Endothelial cell of hepatic sinusoid (primary cell): ENCODE measurements around the gene NDUFC2.
"Not testable (repeated sequence)": the region's sequence is repeated elsewhere in the genome, so short reads cannot be mapped to it uniquely, and the experiment has no call there.

ENCODE experiments used
- in situ Hi-C: cut with HindIII; loops from 2 replicates; pipeline ENCODE4 v1.10.0; 2017; ENCODE audit warnings: low sequenced_read_pairs

Gene NDUFC2

GRCh38 chr11:78079232-78080083 is at the start of gene NDUFC2:
Gene NDUFC2, minus strand, starts transcription at chr11:78079862. Its CDS starts 118 bp downstream, at chr11:78079744.
- in situ Hi-C loops: no loop called here

DNA sequence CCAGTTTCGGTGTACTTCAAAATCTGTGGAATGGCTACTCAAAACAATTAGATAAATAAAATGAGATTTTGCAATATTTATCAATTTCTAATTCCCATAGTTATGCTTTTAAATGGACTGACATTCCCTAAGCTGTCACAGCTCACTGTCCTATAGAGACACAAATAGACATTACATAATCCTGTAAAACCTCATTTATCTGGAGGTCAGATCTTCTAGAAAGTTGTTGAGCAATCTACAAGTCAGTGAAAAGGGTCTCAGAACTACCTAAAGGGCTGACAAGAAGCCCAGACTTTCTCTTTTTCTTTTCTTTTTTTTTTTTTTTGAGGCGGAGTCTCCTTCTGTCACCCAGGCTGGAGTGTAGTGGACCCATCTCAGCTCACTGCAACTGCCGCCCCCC is 47.7 kb upstream of the NDUFC2 start:
- in situ Hi-C loops: no loop called here

DNA sequence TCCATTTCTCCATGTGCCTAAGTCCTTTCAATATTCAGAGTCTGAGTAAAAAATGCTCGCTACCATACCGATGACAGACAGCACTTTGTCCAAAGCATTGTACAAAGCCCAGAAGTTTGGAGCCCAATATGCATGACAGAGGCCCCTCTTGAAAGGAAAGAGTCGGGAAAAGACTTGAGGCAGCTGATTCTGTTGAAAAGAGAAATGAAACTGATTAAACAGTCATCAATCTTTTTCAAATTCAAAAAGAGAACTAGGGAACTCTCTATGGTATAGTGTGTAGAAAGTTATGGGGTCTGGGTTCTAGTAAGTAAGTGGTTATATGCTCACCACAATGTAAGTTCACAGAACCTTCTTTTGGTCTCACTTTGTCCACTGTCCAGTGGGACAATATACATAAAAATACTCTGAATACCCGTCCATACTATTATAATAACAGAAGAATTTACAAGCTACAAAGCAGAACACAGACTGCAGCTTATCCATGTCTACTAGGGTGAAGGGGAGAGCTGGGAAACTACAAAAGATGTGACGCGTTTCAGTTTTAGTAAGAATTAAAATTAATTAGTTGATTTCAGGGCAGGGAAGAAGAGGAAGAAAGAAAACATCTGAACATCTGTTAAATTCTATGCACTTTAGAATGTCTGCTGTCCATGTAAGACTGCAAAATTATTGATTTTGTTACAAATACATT is 33.1 kb upstream of the NDUFC2 start:
- in situ Hi-C loops: no loop called here

DNA sequence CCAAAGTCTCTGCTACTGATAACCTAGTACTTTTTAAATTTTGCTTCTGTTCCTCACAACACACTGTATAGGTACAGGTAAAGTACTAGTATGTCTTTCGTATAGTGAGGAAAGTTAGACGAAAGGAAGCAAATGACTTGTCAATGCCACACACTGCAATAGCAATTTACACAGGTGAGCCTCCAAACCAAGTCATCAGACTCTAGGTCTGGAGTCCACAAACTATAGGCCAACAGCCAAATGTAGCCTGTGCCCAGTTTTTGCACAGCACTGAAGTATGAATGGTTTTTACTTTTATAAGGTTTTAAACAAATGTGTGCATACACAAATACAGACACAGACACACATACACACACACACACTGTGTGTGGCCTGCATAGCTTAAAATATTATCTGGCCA is 31.6 kb upstream of the NDUFC2 start:
- in situ Hi-C loops: no loop called here

- in situ Hi-C loops: no loop called here
Measured at GRCh38 chr11:78110830-78111229, 31.2 kb upstream of the NDUFC2 start.

GRCh38 chr11:78110351-78110750 is 30.7 kb upstream of the NDUFC2 start:
- in situ Hi-C loops: no loop called here

DNA sequence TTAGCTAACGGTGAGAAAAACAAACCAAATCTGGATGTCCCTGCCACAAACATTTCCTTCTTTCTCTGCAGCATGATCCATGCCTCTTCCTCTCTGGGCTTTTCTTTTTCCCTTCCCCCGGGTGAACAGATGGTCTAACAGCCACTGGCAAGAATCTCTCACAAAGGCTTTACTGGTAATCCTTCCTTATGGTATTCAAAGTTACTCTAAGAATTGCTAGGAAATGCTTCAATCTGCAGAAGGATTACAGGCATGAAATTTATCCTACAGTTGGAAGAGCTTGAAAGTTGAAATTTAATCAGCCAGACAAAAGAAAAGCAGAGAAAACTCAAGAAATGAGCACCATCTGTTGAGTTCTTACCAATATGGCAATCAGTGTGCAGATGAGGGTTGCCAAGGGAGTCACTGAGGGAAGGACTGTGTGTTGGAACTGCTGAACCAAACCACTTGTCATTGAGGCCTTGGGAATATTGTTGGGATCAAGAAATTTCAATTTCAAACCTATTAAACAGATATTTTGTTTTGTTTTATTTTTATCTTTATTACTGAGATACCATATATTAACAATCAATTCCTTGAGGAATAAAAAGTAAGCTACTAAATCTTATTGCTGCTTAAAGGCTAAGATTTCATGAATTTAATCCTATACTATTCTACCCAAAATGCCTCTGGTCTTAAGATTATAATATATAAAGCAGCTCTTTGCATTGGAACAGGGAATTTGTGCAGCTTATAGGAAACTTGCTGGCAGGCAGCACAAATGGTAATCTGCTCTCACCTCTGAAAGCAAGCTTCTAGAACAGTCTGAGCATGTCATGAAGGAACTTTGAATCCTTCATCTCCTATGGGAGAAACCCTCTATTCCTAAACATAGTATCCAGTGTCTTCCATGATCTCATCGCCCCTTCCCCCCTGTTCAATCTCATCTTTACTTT is 29.7 kb upstream of the NDUFC2 start:
- in situ Hi-C loops: no loop called here

DNA sequence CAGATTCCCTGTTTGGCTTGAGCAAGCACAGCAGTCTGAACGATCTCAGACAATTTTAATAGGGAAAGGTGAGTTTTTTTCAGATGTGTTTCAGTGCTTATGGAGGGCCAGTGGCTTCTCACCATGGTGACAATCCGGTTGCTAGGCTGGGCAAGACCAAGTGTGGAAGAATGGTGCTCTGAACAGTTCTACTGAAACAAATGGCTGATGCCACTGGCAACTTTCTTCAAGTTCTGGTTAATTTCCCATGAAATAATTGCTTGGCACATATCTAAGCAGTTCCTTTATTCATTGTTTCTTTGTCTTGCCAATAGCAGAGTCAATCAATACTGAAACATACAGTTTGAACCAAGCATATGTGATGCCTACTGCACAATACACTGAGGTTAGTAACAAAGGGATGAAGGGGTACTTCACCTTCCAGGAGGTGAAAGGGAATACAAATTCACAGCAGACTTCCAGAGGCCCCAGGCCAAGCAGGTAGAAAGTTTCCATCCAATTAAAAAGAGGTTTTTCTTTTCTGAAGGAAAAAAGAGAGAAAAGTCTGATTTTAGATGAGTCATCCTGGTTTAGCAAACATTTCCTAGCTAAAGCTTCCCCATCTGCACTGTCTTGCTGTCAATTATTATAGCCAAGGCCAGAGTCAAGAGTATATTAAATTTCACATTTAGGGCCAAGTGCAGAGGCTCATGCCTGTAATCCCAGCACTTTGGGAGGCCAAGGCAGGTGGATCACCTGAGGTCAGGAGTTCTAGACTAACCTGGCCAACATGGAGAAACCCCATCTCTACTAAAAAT is 21.2 kb upstream of the NDUFC2 start:
- in situ Hi-C loops: no loop called here

DNA sequence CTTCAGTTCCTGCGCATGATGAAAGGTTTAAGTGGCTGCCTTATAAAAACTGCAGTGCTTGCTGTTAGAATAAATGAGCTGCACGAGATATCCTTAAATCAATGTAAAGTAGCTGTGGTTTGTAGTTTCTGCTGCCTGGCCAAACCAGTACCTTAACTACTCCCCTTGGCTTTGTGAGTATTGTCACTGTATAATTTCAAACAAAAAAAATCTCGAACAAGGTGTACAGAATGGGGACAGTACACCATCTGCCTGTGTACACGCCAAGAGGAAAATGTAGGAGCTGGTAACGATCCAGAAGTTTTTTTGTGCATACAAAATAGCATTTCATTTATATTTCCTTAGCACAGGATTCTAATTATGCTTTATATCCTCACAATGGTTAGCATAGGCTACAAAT is 20.6 kb upstream of the NDUFC2 start:
- in situ Hi-C loops: no loop called here

DNA sequence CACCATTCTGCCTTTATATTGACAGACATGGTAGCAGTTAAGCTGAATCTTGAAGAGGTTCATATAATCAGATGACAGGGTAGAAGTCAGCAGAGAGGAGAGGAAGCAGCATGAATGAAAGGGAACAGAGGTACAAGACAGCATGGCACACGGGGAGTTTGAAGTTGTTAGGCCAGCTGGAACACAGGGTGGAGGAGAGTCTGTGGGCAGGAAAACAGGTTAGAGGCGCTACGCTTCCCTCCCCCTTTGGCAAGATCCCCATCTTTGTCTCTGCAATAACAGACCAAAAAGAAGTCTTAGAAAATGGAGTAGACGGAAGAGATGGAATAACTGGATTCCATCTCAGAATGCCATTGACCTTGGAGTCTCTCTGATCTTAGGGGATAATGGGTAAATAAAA is 20.0 kb upstream of the NDUFC2 start:
- in situ Hi-C loops: no loop called here

DNA sequence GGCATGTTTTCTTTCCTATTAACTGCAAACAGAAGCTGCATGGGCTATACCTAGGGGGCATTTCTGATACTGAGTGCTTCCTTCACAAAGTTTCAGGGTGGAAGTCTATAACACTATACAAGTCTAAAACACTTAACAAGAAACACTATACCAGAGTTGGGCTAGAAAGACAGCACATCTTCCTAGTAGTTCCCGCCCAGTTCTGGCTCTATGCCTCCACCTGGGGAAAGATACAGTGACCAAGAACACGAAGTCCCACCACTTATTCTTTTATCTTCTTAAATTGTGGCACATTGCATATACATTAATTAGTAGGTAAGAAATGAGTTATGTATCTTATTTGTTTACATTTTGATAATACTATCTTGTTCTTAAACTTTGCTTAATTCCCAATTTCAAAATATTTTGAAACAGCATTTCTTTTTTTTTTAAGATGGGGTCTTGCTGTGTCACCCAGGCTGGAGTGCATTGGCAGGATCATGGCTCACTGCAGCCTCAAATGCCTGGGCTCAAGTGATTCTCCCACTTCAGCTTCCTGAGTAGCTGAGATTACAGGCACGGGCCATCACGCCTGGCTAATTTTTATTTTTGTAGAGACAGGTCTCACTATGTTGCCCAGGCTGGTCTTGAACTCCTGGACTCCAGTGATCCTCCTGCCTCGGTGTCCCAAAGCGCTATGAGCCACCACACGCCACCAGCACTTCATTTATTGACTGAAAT is 18.2 kb upstream of the NDUFC2 start:
- in situ Hi-C loops: no loop called here

- in situ Hi-C loops: no loop called here
Measured at GRCh38 chr11:78094250-78094649, 14.6 kb upstream of the NDUFC2 start.

DNA sequence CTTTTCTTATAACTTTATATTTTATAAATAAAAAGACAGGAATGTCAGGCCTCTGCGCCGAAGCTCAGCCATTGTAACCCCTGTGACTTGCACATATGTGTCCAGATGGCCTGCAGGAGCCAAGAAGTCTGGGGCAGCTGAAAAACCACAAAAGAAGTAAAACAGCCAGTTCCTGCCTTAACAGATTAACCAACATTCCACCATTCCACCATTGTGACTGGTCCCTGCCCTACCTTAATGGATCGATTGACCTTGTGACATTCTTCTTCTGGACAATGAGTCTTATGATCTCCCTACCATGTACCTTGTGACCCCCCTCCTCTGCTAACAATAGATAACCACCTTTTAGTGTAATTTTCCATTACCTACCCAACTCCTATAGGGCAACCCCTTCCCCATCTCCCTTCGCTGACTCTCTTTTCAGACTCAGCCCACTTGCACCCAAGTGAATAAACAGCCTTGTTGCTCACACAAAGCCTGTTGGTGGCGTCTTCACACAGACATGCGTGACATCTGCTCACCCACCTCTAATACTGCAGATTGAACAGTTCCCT is 6.9 kb upstream of the NDUFC2 start:
- in situ Hi-C loops: not testable (repeated sequence)

GRCh38 chr11:78085972-78086371 is 6.3 kb upstream of the NDUFC2 start:
- in situ Hi-C loops: no loop called here

GRCh38 chr11:78084506-78084905 is 4.8 kb upstream of the NDUFC2 start:
- in situ Hi-C loops: not testable (repeated sequence)

- in situ Hi-C loops: no loop called here
Measured at GRCh38 chr11:78083021-78083420, 3.4 kb upstream of the NDUFC2 start.

DNA sequence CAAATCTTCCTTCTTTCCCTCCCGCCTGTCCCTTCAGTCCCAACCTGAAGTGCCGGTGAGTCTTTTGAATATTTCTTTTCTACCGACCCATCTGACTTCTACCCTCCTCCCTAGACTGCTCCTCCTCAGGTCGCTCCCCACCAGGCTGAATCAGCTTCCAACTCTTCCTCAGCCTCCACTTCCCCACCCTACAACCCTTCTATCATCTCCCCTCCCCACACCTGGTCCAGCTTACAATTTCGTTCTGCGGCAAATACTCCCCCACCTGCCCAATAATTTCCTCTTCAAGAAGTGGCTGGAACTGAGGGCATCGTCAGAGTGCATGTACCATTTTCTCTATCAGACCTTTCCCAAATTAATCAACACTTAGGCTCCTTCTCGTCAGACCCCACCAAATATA is 2.5 kb upstream of the NDUFC2 start:
- in situ Hi-C loops: no loop called here

DNA sequence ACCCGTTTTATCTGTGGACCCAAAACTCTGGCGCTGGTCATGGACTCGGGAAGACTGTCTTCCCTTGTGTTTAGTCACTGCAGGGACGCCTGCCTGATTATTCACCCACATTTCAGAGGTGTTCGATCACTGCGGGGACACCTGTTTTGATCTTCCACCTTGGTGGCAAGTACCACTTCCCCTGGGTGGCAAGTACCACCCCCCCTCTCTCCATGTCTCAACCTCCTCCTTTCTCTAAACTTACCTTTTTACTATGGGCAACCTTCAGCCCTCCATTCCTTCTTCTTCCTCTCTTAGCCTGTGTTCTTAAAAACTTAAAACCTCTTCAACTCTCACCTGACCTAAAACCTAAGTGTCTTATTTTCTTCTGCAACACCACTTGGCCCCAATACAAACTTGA is 1.9 kb upstream of the NDUFC2 start:
- in situ Hi-C loops: no loop called here

DNA sequence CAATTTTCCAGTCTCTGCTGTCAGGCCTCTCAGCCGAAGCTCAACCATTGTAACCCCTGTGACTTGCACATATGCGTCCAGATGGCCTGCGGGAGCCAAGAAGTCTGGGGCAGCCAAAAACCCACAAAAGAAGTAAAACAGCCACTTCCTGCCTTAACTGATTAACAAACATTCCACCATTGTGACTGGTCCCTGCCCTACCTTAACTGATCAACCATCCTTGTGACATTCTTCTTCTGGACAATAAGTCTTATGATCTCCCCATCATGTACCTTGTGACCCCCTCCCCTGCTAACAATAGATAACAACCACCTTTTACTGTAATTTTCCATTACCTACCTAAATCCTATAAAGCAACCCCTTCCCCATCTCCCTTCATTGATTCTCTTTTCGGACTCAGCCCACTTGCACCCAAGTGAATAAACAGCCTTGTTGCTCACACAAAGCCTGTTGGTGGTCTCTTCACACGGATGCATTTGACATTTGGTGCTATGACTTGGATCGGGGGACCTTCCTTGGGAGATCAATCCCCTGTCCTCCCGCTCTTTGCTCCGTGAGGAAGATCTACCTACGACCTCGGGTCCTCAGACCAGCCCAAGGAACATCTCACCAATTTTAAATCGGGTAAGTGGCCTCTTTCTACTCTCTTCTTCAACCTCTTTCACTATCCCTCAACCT is 1.3 kb upstream of the NDUFC2 start:
- in situ Hi-C loops: no loop called here
